Small intestine (tissue), 7 donors: ENCODE data around the gene SLC5A12. TPM values are rescaled to one million over a fixed set of nuclear protein-coding genes. Genes with fewer than 3 reads are reported as not detected.
"Not testable (repeated sequence)": the region's sequence is repeated elsewhere in the genome, so short reads cannot be mapped to it uniquely, and the experiment has no call there.

ENCODE experiments used
- DNase-seq, 2 donors: peaks; one replicate each; pipeline versions ENCODE4 v3.0.0 to v3.0.0-alpha.2; 2013
- FAIRE-seq: peaks from 2 replicates; lab custom pipeline; 2012; peaks lifted over from hg19 to GRCh38; lab: Jason Lieb, UNC
- H3K27ac ChIP-seq, 3 donors: one replicate each; pipeline ENCODE4 v1.5.1; 2013; ENCODE audit warnings: low read length in 2 of 3, mild to moderate bottlenecking in 2 of 3, control low read depth in 1 of 3, inconsistent platforms in 1 of 3, low read depth in 1 of 3, moderate library complexity in 1 of 3
- H3K27me3 ChIP-seq, 3 donors: one replicate each; pipeline ENCODE4 v1.6.1; 2013; ENCODE audit warnings: low read length in 3 of 3, inconsistent platforms in 1 of 3; ENCODE audit not compliant: control insufficient read depth in 3 of 3, insufficient read depth in 3 of 3
- H3K36me3 ChIP-seq, 3 donors: one replicate each; pipeline ENCODE4 v1.6.1; 2013; ENCODE audit warnings: low read length in 3 of 3, inconsistent platforms in 1 of 3, low read depth in 1 of 3, mild to moderate bottlenecking in 1 of 3, moderate library complexity in 1 of 3; ENCODE audit not compliant: control insufficient read depth in 3 of 3, insufficient read depth in 2 of 3
- H3K4me1 ChIP-seq, 3 donors: one replicate each; pipeline ENCODE4 v1.6.1; 2013; ENCODE audit warnings: low read length in 2 of 3, inconsistent platforms in 1 of 3, low read depth in 1 of 3, mild to moderate bottlenecking in 1 of 3, moderate library complexity in 1 of 3; ENCODE audit not compliant: control insufficient read depth in 3 of 3, insufficient read depth in 2 of 3
- H3K4me3 ChIP-seq, 3 donors: one replicate each; pipeline ENCODE4 v1.5.1; 2013; ENCODE audit warnings: low read length in 3 of 3, control low read depth in 1 of 3, inconsistent platforms in 1 of 3, low read depth in 1 of 3, mild to moderate bottlenecking in 1 of 3, moderate library complexity in 1 of 3
- H3K9me3 ChIP-seq, 2 donors: one replicate each; pipeline ENCODE4 v1.6.1; 2013; ENCODE audit warnings: low read depth in 1 of 2, low read length in 1 of 2; ENCODE audit not compliant: control insufficient read depth in 2 of 2, insufficient read depth in 1 of 2
- WGBS, 3 donors: extraction: QIAGEN DNeasy Blood & Tissue Kit; methylation state at CpG; one replicate each; pipeline ENCODE4 v1.1.7; 2013; 5-methylcytosine and 5-hydroxymethylcytosine counted together
- polyA plus RNA-seq, 4 donors: library from polyadenylated mRNA; stranded (reverse) in 3 of 4; unstranded in 1 of 4; fragments of 200-250 nt in 3 of 4; fragments of 120-200 nt in 1 of 4; gene quantifications; one replicate each; pipeline versions ENCODE4 v1.2.1 to v1.2.3, GENCODE V29; 2013
- donor health status: healthy with polysubstance abuse.
- donor health status: control.
- donor health status: control.
- donor health status: Bipolar disorder and iron deficiency.
- donor health status: healthy.

Gene SLC5A12
- polyA plus RNA-seq, 4 donors, result 3.1 to 232 (median 29.8) TPM

DNA sequence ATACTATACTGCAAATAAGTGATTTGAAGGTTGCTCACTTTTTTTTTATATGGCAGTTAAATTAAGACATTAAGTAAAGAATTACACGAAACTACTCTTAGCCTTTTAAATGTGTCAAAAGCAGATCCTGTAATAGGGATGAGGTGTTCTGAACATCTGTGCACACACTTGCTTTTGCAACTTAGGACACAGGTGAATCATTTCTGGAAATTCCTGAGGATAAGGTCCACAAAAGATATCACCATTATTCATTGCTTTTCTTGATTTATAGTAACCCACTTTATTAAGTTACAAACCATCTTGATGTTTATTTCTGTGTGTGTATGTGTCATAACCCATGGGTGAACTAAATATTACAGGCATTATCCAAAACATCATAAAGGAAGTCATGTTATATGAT lies 55.9 kb downstream of the SLC5A12 start:
- DNase-seq, result no peak
- whole genome bisulfite sequencing, 3 donors, result 76 to 80% (median 79%) methylated on average over 1 of the region's 1 CpG

DNA sequence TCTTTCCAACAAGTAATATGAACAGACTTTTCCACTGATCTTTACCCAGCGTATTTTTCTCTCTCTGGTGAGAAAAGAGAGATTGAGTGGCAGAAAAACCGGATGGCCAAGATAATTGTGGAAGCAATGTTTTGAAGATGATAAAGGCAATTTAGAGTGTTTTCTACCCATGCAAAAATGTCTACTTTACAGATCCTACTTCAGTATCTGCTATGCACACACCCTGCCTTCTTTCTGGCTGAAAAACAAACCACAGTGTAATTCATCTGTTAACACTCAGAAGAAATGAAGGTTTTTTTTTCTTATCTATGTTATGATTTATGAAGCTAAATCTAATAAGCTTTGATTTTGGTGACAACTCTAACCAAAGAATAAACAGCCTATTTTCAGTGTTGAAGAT lies 56.8 kb downstream of the SLC5A12 start:
- 48 to 70% (median 56%) methylated on average over 2 of the region's 2 CpGs for WGBS, 3 donors
- H3K27ac ChIP-seq, result no peak overlapping the region
- H3K9me3 ChIP-seq, result no peaks in the 10 kb centered on the region
- H3K4me3 ChIP-seq, result no peak overlapping the region
- no peak for FAIRE-seq
- H3K27me3 ChIP-seq, result no peaks in the 10 kb centered on the region
- DNase-seq, result no peak
- H3K4me1 ChIP-seq, result no peaks in the 10 kb centered on the region
- peaks cover 0 to 1% (median 0%) of the 10 kb centered on the region in 3 donors for H3K36me3 ChIP-seq

More for the DNA sequence above, 55.9 kb downstream of the SLC5A12 start:
- no peaks in the 10 kb centered on the region for H3K4me1 ChIP-seq
- H3K27me3 ChIP-seq, result no peaks in the 10 kb centered on the region
- FAIRE-seq, result no peak
- H3K27ac ChIP-seq, result no peak overlapping the region
- H3K9me3 ChIP-seq, result no peaks in the 10 kb centered on the region
- peaks cover 0 to 4% (median 0%) of the 10 kb centered on the region in 3 donors for H3K36me3 ChIP-seq
- H3K4me3 ChIP-seq, result no peak overlapping the region

DNA sequence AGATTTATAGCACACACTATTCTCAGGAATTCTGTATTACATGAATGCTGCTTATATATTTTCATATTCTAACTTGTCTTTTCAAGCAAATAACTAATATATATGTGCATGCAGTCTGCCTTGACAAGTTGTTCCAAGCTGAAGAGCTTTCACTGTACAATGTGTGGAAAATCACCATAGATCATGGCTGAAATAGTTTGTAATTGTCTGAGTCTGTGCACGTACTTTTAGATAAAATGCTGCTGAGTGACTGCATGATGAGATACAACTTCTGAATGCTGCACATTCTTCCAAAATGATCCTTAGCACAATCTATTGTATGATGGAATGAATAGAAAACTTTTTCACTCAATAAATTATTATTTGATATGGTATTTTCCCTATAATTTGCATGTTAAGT lies 58.9 kb downstream of the SLC5A12 start:
- no peaks in the 10 kb centered on the region for H3K27me3 ChIP-seq
- no peak overlapping the region for H3K27ac ChIP-seq
- 83 to 86% (median 84%) methylated on average over 1 of the region's 1 CpG for WGBS, 3 donors
- H3K4me1 ChIP-seq, result no peaks in the 10 kb centered on the region
- H3K36me3 ChIP-seq, result no peaks in the 10 kb centered on the region
- FAIRE-seq, result no peak
- no peak overlapping the region for H3K4me3 ChIP-seq
- DNase-seq, result no peak
- H3K9me3 ChIP-seq, result no peaks in the 10 kb centered on the region

DNA sequence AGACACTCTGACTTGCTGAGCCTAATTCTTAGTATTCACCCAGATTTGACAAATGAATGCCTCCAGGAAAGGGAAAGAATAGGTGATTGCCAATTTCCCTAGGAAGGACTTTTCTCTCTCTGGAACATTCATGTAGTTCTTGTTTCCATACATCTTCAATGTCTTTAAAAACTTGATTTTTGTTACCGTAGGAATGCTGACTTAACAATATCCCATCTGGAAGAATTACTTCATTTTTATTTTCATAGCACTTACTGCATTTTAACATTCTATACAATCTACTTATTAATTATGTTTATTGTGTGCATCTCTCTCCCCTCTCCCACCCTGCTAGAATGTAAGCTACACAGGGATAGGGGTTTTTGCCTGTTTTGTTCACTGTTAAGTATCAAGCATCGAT lies 66.6 kb downstream of the SLC5A12 start:
- Histone ChIP-seq H3K36me3 (no peaks in the 10 kb centered on the region), H3K27ac (no peak overlapping the region), H3K27me3 (no peaks in the 10 kb centered on the region), H3K4me1 (no peaks in the 10 kb centered on the region), H3K4me3 (no peak overlapping the region), H3K9me3 (no peaks in the 10 kb centered on the region)
- DNase-seq (no peak), FAIRE-seq (no peak)
- WGBS, 3 donors, result 87 to 88% (median 87%) methylated on average over 2 of the region's 2 CpGs

DNA sequence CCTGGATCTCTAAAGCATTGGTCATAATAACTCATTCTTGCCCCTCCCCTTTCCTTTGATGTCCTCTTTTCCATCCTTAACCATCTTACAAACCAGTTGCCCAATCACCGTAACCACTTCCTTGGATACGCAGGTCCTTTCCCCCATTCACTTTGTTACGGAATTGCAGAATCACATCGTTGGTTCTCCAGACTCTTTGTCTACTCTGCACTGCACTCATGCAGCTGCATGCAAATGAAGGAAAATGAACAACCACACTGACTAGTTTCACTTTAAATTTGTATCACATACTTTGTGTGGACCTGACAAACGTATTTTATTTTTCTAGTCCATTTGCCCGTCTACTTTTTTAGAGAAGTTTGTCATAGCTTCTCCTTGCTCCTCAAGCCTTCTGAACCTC lies 69.9 kb downstream of the SLC5A12 start:
- FAIRE-seq, result no peak
- WGBS, 3 donors, result 43 to 77% (median 66%) methylated on average over 6 of the region's 6 CpGs

DNA sequence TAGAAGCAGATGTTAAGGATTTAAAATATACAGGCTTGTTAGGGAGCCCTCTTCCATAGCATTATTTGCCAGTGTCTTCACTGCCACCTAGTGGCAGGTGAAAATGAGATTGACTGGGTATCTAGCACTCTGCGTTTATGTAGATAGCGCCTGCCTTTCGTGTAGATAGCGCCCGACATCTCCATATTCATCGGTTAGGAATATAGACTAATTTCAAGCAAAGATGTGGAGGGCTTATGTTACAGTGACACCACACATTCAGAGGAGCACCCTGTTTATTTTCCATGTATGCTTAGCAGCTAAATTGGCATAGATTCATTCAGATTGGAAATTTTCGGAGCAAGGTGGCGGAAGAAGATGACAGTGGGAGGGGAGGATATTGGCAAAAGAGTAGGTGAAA lies 72.0 kb downstream of the SLC5A12 start:
- H3K4me1 ChIP-seq, result no peaks in the 10 kb centered on the region
- WGBS, 3 donors, result 31 to 39% (median 35%) methylated on average over 8 of the region's 8 CpGs
- H3K9me3 ChIP-seq, result no peaks in the 10 kb centered on the region
- no peak overlapping the region for H3K4me3 ChIP-seq
- no peaks in the 10 kb centered on the region for H3K27me3 ChIP-seq
- DNase-seq (peak; percentile 72 to 85), FAIRE-seq (no peak)
- H3K27ac ChIP-seq, result no peak overlapping the region
- no peaks in the 10 kb centered on the region for H3K36me3 ChIP-seq

More for the DNA sequence above, 69.9 kb downstream of the SLC5A12 start:
- H3K4me3 ChIP-seq, result no peak overlapping the region
- H3K36me3 ChIP-seq, result no peaks in the 10 kb centered on the region
- no peaks in the 10 kb centered on the region for H3K4me1 ChIP-seq
- H3K9me3 ChIP-seq, result no peaks in the 10 kb centered on the region
- H3K27ac ChIP-seq, result no peak overlapping the region
- no peak for DNase-seq
- H3K27me3 ChIP-seq, result no peaks in the 10 kb centered on the region

DNA sequence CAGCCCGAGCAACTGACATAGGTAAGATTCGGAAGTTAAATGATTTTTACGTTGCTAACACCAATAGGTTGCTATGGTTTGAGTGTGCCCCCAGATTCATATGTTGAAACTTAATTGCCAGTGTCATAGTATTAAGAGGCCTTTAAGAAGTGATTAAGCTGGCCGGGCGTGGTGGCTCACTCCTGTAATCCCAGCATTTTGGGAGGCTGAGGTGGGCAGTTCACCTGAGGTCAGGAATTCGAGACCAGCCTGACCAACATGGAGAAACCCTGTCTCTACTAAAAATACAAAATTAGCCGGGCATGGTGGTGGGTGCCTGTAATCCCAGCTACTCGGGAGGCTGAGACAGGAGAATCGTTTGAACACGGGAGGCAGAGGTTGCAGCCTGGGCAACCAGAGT lies 78.5 kb downstream of the SLC5A12 start:
- H3K27me3 ChIP-seq, H3K4me1 ChIP-seq, FAIRE-seq, DNase-seq, H3K4me3 ChIP-seq, H3K9me3 ChIP-seq, H3K36me3 ChIP-seq, H3K27ac ChIP-seq: not testable (repeated sequence)
- 84 to 91% (median 88%) methylated on average over 10 of the region's 10 CpGs for WGBS, 3 donors

DNA sequence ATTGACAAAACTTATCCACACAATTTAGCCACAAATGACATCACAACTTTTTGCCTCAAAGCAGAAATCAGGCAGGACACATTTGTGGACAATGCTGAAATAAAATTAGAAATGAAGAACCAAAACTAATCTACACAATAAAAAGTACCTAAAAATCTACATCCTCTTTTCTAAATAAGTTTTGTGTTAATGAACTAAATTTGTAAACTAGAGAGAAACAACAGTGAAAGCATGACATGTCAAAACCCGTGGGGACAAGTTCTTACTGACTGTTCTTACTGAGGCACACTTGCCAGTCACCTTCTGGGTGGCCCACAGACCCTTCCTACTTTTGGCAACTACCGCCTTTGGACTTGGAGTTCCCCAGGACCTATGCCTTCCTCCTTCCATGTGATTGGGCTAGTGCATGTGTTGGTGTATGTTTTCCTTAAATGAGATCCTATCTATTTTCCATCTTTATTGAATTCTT lies 89.1 kb downstream of the SLC5A12 start:
- Histone ChIP-seq H3K4me1 (no peaks in the 10 kb centered on the region), H3K9me3 (no peaks in the 10 kb centered on the region), H3K36me3 (no peaks in the 10 kb centered on the region), H3K27ac (no peak overlapping the region), H3K27me3 (no peaks in the 10 kb centered on the region), H3K4me3 (no peak overlapping the region)
- DNase-seq (no peak), FAIRE-seq (no peak)
- WGBS, 3 donors, result 29 to 65% (median 45%) methylated on average over 2 of the region's 2 CpGs

DNA sequence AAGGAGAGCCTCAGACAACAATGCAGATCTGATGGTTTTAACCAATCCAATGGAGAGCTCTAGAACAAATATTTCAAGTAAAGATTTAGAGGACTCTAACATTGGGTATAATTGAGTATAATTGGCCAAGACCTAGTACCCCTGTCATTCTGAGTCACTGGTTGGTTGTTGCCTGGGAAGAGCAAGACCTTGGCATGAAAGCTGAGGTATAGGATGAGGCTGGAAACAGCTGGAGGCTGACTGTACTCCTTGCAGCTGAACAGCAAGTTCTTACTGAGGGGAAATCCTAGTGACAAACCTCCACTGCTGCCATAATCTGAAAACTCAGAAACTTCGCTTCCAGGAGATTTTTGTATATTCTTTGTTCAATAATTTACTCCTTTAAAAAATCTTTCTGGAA lies 95.5 kb downstream of the SLC5A12 start:
- Histone ChIP-seq H3K4me1 (no peaks in the 10 kb centered on the region), H3K27me3 (no peaks in the 10 kb centered on the region), H3K4me3 (no peak overlapping the region), H3K36me3 (no peaks in the 10 kb centered on the region), H3K27ac (no peak overlapping the region), H3K9me3 (no peaks in the 10 kb centered on the region)
- no peak for DNase-seq
- FAIRE-seq, result no peak
- 68 to 84% (median 79%) methylated on average over 1 of the region's 1 CpG for WGBS, 3 donors
